Nucleus accumbens (tissue), 56 donors: ENCODE measurements around the gene RAG2.

Experiments used
- DNase-seq, 56 donors: peaks; one replicate each; lab custom pipeline; 2025; lab: John Stamatoyannopoulos, UW

RAG2 gene

DNA sequence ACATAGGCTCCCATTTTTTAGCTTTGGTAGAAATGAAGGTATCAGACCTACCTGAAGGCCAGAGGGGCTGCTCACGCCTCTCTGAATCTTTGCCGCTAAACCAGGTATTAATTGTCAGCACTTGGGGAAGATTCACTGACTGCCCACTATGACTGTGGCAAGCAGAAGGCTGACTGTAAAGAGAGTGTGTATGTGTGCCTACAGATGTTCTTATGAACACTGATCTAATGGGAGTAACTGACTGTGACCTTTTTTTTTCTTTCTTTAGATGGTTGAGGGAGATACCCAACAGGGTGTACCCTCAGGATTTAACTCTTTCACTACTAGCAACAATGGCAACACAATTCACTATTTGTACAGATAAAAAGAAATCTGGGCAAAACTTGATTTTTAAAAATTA is at the start of gene RAG2:
Gene RAG2 (minus strand): TSS at position 186 of the 400 bp plus-strand sequence. CDS start 4,068 bp downstream, outside the sequence.
- DNase-seq, result no peak

GRCh38 chr11:36638556-36638955 is 40.5 kb upstream of the RAG2 start:
- no peak for DNase-seq

GRCh38 chr11:36635066-36635862 is 37.2 kb upstream of the RAG2 start:
- DNase-seq, result no peak

GRCh38 chr11:36631774-36632173 is 33.7 kb upstream of the RAG2 start:
- no peak for DNase-seq

DNA sequence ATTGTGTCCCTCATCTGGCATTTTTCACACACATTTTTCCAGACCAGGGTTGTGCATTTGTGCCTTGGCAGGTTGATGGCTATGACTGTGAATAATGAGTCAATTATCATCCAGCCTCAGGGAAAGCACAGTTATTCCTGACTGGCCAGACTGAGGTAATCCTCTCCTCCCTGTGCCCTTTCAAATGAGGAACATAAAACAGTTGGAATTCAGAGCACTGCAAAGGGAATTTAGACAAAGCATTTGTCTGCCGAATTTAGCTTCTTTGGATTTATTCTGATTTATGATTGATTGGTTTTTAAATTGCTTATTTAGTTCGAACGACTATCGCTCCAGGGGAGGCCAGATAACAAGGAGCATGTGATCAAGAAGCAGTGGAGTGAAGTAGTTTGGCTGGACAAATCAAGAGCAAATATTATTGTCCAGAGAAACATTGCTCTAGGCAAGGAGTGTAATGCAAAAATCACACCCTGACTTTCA is 30.8 kb upstream of the RAG2 start:
- no peak for DNase-seq

GRCh38 chr11:36628141-36628540 is 30.1 kb upstream of the RAG2 start:
- DNase-seq, result no peak

- DNase-seq, result no peak
Observed at GRCh38 chr11:36627471-36627870, 29.4 kb upstream of the RAG2 start.

- no peak for DNase-seq
Observed at GRCh38 chr11:36627006-36627405, 29.0 kb upstream of the RAG2 start.

DNA sequence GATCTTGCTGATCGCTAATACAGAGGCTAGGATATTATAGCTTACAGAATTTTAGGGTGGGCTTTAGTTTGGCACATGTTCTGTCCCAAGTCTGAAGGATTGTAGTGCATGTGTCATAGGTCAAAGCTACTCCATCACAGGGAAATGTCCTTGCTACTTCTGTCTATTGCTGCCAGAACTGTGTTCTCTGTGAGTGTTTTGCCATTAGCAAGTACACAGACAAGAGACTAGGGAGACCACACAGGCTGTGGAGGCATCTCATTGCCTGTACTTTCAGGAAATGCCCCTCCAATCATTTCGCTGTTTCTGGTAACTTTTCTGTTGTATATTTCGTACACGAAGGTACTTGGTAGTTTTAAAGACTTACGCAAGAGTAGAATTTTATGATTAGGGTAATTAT is 25.5 kb upstream of the RAG2 start:
- DNase-seq, result no peak

- no peak for DNase-seq
Observed at GRCh38 chr11:36622431-36623136, 24.5 kb upstream of the RAG2 start.

DNA sequence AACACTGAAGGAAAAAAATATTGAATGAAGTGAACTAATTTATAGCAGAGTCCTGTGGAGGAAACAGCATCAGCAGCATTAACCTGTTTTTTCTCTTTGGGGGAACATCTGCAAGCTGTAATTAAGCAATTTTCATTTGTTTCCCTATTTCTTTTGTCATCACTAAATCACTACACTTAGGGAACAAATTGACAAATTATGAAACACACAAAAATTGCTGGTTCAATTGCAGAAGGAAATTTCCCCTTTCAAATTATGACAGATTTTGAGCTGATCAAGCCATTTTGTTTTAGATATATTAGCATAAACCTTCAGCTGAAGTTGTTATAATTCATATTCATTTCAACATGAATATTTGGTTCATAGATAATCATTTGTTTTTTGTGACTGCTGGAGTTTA is 22.2 kb upstream of the RAG2 start:
- DNase-seq, result no peak

GRCh38 chr11:36619502-36619901 is 21.5 kb upstream of the RAG2 start:
- no peak for DNase-seq

GRCh38 chr11:36618363-36619047 is 20.5 kb upstream of the RAG2 start:
- no peak for DNase-seq

- DNase-seq, result no peak
Observed at GRCh38 chr11:36617543-36618362, 19.7 kb upstream of the RAG2 start.

DNA sequence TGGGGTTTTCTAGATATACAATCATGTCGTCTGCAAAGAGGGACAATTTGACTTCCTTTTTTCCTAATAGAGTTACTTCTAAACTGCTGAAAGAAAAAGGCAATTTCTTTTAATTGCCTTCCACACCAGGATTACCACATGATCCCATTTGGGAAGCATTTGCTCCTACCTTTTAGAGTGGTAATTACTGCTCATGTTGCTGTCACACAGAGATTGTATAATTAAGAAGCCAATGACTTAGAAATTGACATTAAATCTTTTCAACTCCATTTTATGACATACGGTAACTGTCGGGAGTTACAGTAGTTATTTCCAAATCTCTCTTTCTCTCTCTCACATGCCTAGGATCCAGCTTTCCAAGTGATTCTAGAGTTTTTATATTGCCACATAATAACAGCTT is 17.8 kb upstream of the RAG2 start:
- DNase-seq, result no peak

DNA sequence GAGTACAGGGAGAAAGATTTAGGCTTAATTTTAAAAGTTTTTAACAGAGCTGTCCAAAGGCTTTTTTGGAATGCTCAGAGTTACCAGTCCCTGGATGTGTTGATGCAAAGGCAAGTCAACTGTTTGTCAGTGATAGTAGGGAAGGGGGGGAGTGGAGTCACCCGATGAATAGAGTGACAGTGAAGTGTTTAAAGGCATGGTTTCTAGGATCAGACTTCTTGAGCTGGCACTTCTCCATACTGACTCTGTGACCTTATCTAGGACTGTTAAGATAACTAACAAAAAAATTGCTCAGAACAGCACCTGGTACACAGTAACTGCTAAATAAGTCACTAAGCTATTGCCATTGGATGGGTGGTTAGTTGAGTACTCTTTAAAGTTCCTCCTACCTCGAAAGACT is 11.3 kb upstream of the RAG2 start:
- DNase-seq, result no peak

- no peak for DNase-seq
Observed at GRCh38 chr11:36608491-36609199, 10.6 kb upstream of the RAG2 start.

- no peak for DNase-seq
Observed at GRCh38 chr11:36605221-36606216, 7.5 kb upstream of the RAG2 start.

GRCh38 chr11:36602135-36602534 is 4.1 kb upstream of the RAG2 start:
- no peak for DNase-seq
